HG02798 (cell line): ENCODE results near the gene IL36G.

Experiments used
- ATAC-seq: cut with Tn5 transposase; IDR thresholded peaks from one replicate; pipeline ENCODE4 v1.9.1; 2021; ENCODE audit warnings: mild to moderate bottlenecking; ENCODE audit not compliant: unreplicated experiment, poor library complexity

Gene IL36G

DNA sequence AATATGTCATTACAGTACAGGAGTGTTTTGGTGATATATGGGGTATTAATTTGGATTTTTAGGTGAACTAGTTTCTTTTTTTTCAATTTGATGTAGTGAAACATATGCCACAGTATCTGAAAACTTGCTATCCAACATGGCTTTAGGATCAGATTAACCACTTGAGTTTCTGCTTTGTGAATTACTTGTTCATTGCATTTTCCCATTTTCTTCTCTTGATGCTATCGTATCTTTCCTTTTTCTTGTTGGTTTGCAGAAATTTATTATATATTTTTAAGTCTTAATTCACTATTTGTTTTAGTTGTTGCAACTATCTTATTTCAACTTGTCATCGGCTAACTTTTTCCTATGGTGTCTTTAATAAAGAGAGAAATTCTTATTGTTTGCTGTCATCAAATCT is 36.3 kb downstream of the IL36G start:
- no peak for ATAC-seq

GRCh38 chr2:113015042-113015441 is 37.2 kb downstream of the IL36G start:
- ATAC-seq: no peak

GRCh38 chr2:113015655-113016054 is 37.8 kb downstream of the IL36G start:
- no peak for ATAC-seq

- ATAC-seq: no peak
These were observed 40.7 kb downstream of the IL36G start for GRCh38 chr2:113018509-113018908.

- no peak for ATAC-seq
These were observed 43.5 kb downstream of the IL36G start for GRCh38 chr2:113021312-113021711.

DNA sequence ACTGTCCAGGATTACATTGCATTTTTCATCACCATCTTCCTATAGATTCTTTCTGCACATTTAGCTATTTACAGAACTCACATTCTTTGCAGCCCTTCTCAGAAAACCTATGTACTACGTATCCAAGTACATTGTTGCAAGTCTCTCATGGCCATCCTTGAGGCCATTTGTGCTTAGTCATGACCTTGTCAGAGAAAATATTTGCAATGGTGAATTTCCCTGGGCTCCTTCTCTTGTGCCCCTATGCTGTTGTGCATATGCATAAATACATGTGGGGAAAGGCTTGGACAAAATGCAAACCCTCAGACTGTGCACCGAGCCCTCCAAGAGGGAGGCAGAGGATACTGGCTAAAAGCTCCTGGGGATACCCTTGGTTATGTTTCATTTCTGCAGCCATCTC is 47.0 kb downstream of the IL36G start:
- no peak for ATAC-seq

DNA sequence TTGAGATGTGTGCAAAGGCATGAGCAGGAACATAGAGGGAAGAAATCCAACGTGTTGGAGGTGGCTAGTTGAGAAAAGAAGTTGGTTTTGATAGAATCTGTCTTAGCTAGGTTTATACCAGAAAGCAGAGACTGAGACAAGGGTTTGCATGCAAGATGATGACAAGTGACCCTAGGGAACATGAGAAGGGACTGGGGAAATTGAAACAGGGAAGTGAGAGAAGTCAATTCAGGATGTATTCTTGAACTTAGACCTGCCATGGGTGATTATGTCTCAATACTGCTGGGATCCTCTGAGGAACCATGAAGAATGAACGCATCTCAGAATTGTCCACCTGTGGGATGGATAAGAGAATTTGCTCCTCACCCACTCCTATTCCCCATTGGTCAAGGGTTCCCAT is 47.9 kb downstream of the IL36G start:
- no peak for ATAC-seq

DNA sequence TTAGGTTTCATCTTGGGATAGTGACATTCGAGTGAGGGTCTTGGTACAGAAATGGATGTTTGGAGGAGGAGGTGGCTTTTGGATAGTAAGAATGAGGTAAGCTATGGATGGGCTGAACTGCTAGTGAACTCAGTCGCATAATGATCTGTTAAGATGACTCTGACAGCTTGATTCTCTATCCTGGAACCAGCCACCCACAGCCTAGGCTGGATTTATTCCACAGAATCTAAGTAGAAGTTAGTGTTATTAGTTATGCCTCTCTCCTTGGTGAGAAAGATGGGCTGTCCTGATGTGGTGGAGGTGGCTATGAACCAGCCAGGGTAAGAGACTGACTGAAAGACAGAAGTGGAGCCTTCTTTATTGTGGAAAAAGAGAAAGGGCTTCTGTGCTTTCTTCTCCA is 49.9 kb downstream of the IL36G start:
- no peak for ATAC-seq

- ATAC-seq: no peak
These were observed 50.3 kb downstream of the IL36G start for GRCh38 chr2:113028112-113028511.

DNA sequence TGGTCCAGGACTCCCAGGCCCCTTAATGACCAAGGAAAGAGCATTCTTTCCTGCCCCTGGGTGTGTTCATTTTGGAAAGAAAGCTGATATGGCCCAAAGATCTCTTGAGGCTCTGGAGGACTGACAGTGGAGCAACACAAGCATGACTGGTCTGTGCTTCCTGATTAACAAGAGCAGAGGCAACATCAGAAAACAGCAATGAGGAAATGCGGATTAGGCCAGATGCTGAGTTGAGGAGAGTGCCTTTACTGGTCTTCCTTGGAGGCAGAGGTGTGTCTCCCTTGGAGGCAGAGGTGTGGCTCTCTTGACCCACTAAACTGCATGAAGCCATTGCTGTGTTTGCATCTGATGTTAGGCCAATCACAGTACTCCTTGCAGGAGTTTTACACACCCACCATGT is 54.9 kb downstream of the IL36G start:
- no peak for ATAC-seq

DNA sequence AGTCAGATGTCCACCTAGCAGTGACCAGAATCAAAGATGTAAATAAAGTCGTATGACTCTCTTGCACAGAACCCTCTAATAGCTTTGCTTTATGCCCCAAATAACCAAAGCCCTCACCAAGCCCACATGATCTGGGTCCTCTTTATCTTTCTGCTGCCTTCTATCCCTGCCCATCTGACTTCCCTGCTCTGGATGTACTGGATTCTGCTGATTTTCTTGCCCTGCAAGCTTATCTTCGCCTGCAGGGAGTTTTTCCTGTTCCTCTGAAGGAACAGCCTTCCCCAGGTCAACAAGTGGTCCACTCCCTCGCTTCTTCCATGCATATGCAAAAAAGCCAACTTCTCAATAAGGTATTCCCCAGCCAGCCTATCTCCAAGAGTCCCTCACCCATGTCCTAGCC is 56.2 kb downstream of the IL36G start:
- ATAC-seq: no peak
